ENCODE results near the gene GALNT9. TPM values are rescaled to one million over a fixed set of nuclear protein-coding genes. Genes with fewer than 3 reads are reported as not detected.

The GALNT9 gene
- total RNA-seq, 6 experiments from 2014 or later, result not detected

GRCh38 chr12:132270969-132271754, 58.2 kb downstream of the GALNT9 start:
- H3K27me3 Mint-ChIP-seq (ENCODE audit: insufficient read depth), result peaks cover 27% of the 10 kb centered on the region

GRCh38 chr12:132270516-132270915, 58.9 kb downstream of the GALNT9 start:
- H3K27ac Mint-ChIP-seq, result no peak overlapping the region
- TF ChIP-seq CTCF (IDR thresholded peaks at IDR 0.05), result no peak
- H3K9me3 Mint-ChIP-seq, result peaks cover 5% of the 10 kb centered on the region; the same call in 1 of the 2 replicates
- no peak overlapping the region for H3K4me3 Mint-ChIP-seq
- H3K4me1 Mint-ChIP-seq (ENCODE audit: low read depth), result peaks cover 6% of the 10 kb centered on the region; the same call in 1 of the 2 replicates
- H3K36me3 Mint-ChIP-seq (ENCODE audit: low read depth), result peaks cover 4% of the 10 kb centered on the region; the same call in 1 of the 2 replicates
- peaks cover 33% of the 10 kb centered on the region for H3K27me3 Mint-ChIP-seq (ENCODE audit: insufficient read depth)
- DNase-seq, result no peak

More at GRCh38 chr12:132270969-132271754, 58.2 kb downstream of the GALNT9 start:
- no peak for TF ChIP-seq CTCF (IDR thresholded peaks at IDR 0.05)
- Mint-ChIP-seq H3K4me3 (no peak overlapping the region), H3K36me3 (ENCODE audit: low read depth) (peaks cover under 1% of the 10 kb centered on the region; the same call in 1 of the 2 replicates), H3K4me1 (ENCODE audit: low read depth) (peaks cover 6% of the 10 kb centered on the region; the same call in 1 of the 2 replicates), H3K9me3 (peaks cover 2% of the 10 kb centered on the region; the same call in 1 of the 2 replicates), H3K27ac (no peak overlapping the region)
- DNase-seq, result no peak

GRCh38 chr12:132269271-132269968, 60.0 kb downstream of the GALNT9 start:
- DNase-seq, result no peak
- peaks cover 32% of the 10 kb centered on the region for H3K27me3 Mint-ChIP-seq (ENCODE audit: insufficient read depth)

GRCh38 chr12:132268674-132269073, 60.7 kb downstream of the GALNT9 start:
- no peak for DNase-seq

More at GRCh38 chr12:132269271-132269968, 60.0 kb downstream of the GALNT9 start:
- no peak overlapping the region for H3K27ac Mint-ChIP-seq
- peaks cover 10% of the 10 kb centered on the region; the same call in 1 of the 2 replicates for H3K9me3 Mint-ChIP-seq
- peaks cover 4% of the 10 kb centered on the region; the same call in 1 of the 2 replicates for H3K36me3 Mint-ChIP-seq (ENCODE audit: low read depth)
- H3K4me1 Mint-ChIP-seq (ENCODE audit: low read depth), result no peaks in the 10 kb centered on the region
- H3K4me3 Mint-ChIP-seq, result no peak overlapping the region
- TF ChIP-seq CTCF (IDR thresholded peaks at IDR 0.05), result no peak

More at GRCh38 chr12:132268674-132269073, 60.7 kb downstream of the GALNT9 start:
- Mint-ChIP-seq H3K4me3 (no peak overlapping the region), H3K27ac (no peak overlapping the region), H3K36me3 (ENCODE audit: low read depth) (peaks cover 4% of the 10 kb centered on the region; the same call in 1 of the 2 replicates), H3K27me3 (ENCODE audit: insufficient read depth) (peaks cover 31% of the 10 kb centered on the region), H3K4me1 (ENCODE audit: low read depth) (no peaks in the 10 kb centered on the region), H3K9me3 (peaks cover 10% of the 10 kb centered on the region; the same call in 1 of the 2 replicates)
- TF ChIP-seq CTCF (IDR thresholded peaks at IDR 0.05), result no peak
